ENCODE data around the gene TAOK1. TPM values are rescaled to one million over a fixed set of nuclear protein-coding genes. Genes with fewer than 3 reads are reported as not detected.
A peak's percentile ranks its signal among the peaks of the same experiment; 100 is the strongest.

Gene TAOK1
- total RNA-seq, 2 donors from 2014 or later = 64.0 to 81.6 TPM

DNA sequence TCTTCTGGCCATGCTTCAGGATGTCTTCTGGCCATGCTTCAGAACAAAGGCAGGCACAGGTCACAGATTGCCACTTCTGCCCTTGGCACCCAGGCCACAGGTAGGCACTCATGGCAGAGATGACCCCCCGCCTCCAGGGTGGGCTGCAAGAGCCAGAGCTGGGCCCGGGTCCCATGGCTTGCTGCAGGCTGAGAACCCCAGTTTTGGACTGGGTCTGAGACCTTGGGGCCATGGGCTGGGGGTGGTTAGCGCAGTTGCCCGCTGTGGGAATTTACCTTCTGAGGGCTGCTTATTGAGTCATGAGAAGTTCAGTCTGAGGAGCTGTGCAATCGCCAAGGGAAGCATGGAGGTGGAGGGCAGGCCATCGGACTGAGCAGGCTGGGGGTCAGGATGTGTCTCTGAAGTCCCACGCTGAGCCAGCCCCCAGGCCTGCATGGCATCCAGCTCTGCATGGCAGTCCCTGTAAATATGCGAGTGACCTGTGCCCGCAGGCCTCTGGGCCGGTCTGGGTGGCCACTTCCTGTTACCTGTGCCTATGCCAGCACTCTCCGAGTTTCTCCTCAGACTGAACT is 204.4 kb downstream of the TAOK1 start:
- DNase-seq (ENCODE audit: low spot score) = no peak
- Mint-ChIP-seq H3K27me3 (peaks cover 0 to 2% of the 10 kb centered on the region in 2 donors), H3K4me1 (ENCODE audit: low read depth in 2 of 2) (peaks cover 12 to 17% of the 10 kb centered on the region in 2 donors), H3K9me3 (no peaks in the 10 kb centered on the region), H3K27ac (no peak overlapping the region), H3K4me3 (peak overlapping the region; percentile 51), H3K36me3 (no peaks in the 10 kb centered on the region)
- ATAC-seq = no peak

DNA sequence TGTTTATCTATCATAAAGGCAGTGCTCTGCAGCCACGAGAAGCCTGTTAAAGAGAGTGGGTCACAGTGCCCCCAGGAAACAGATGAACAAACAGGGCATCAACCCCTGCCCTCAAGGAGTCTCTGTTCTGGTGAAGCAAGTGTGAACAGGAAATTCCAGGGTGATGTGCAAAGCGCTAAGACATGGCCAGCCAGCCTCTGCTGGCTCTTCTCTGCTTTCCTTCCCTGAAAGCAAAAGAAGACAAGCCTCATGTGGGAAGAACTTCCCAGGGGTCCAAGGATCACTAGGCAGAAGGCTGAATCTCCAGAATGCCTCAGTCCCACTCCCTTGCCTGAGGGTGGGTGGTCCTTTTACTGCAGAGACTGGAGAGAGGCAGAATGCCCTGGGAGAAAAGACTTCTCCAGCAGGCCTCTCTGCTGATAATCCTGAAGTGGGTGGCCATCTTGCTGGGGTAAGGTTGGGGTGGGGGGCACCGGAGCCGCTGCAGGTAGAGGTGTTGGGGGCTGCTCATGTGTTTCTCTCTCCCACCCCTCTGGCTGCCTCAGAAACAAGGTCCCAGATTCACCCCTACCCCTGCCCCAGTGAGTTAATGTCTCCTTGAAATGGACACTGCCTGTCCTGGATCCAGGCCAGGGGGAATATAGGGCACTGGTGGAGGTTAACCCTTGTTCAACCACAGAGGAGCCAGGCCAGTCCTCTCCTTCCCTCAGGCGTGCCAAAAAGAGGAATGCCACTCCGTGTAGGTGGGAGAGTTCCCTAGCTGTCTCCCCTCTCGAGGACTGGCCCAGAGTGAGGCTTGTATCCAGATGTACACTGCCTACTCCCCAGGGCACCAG is 205.2 kb downstream of the TAOK1 start:
- Mint-ChIP-seq H3K4me1 (ENCODE audit: low read depth in 2 of 2) (peaks cover 5 to 12% of the 10 kb centered on the region in 2 donors), H3K36me3 (no peaks in the 10 kb centered on the region), H3K27me3 (peaks cover 0 to 2% of the 10 kb centered on the region in 2 donors), H3K4me3 (peak overlapping the region; percentile 51), H3K9me3 (no peaks in the 10 kb centered on the region), H3K27ac (no peak overlapping the region)
- DNase-seq (ENCODE audit: low spot score) = no peak
- ATAC-seq = no peak

DNA sequence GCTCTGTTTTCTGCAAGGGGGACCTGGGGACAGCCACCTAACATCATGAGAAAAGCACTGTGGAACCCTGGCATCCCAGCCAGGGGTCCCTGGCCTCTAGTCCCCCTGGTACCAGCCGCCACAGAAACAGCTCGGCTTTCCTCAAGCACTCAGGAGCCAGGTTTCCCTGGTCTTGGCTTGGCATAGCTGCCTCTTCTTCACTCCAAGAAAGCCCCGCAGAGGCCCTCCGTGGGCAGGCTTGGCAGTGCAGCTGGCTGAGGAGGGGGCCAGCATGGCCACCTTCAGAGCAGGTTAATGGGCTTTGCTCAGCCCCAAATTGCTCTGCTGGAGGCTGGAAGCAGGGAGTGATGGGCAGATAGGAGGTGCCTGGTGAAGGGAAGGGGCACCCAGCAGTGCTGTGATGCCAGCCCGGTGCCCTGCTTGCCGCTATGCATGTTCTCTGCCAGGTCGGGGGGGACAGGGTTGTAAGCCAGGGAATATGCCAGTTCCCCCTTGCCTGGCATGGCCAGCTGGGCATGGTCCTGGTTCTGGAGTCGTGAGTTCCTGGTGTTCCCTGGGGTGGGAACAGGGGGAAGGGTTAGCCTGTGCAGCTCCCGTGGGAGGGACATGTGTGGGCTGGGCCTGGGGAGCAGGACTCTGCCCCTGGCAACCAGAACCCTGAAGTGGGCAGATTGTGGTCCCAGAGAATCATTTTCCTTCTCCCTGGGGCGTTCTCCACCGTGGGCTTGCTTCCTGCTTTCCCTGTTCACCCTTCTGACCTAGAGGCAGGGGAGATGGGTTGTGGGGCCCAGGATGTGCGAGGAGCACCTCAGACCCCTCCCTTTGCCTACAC is 206.0 kb downstream of the TAOK1 start:
- Mint-ChIP-seq H3K4me1 (ENCODE audit: low read depth in 2 of 2) (peaks cover 0 to 11% of the 10 kb centered on the region in 2 donors), H3K4me3 (no peak overlapping the region), H3K27me3 (peaks cover 0 to 2% of the 10 kb centered on the region in 2 donors), H3K9me3 (no peaks in the 10 kb centered on the region), H3K27ac (no peak overlapping the region), H3K36me3 (no peaks in the 10 kb centered on the region)
- no peak for ATAC-seq
- DNase-seq (ENCODE audit: low spot score) = no peak

DNA sequence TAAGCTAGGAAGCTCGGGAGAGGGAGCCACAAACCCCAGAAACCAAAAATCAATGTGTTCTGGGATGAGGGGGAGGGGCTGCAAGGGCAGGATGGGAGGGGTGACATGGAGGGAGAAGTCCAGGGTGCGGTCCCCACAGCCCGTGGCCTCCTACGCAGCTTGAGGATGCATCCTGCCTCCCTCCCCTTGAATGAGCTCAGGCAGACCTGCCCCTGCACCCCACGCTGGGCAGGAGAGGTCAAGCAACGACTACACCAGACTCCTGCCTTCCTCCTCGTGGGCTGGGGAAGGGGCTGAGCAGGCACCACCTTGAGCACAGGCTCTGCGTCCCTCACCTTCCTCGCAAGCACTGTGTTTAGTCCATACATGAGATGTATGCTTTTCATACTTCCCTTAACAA is 206.6 kb downstream of the TAOK1 start:
- no peak overlapping the region for H3K4me3 Mint-ChIP-seq
- H3K9me3 Mint-ChIP-seq = no peaks in the 10 kb centered on the region
- H3K4me1 Mint-ChIP-seq (ENCODE audit: low read depth in 2 of 2) = peaks cover 0 to 4% of the 10 kb centered on the region in 2 donors
- no peaks in the 10 kb centered on the region for H3K36me3 Mint-ChIP-seq
- H3K27ac Mint-ChIP-seq = no peak overlapping the region
- ATAC-seq (no peak), DNase-seq (ENCODE audit: low spot score) (no peak)
- peaks cover 0 to 2% of the 10 kb centered on the region in 2 donors for H3K27me3 Mint-ChIP-seq

DNA sequence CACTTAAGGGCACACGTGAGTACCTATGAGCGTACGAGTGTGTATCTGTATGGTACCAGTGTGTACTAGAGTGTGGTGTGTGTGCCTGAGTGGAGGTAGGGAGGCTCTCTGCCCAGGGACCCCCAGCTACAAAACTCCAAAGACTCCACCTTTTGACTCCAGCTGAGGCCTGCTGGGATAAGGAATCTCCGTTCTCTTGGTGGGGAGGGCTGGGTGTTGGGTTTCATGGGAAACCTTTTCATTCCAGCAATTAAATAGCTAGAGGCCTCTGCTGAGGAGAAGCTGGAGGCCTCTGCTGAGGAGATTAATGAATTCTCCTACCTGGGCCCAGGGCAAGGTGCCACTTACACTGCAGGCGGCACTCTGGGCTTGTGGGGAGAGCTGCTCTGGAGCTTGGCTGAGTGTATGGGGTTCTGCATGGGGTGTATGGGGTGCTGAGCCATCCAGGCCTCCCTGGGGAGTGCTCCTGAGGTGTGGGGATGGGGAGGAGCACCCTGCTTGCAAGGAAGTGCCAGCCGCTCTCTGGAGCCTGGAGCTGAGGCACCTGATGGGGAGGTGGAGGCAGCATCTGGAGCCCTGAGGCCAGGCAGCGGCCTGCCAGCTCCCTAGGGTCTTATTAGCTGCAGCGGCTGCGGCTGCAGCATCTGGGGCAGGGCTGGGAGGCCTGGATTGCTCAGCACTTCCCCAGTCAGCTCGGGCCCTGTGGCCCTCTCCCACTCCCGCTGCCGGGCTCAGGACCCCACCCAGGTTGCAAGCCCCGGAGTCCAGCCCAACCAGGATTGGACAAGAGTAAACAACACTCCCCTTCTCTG is 207.4 kb downstream of the TAOK1 start:
- Mint-ChIP-seq H3K27ac (no peak overlapping the region), H3K9me3 (no peaks in the 10 kb centered on the region), H3K27me3 (peaks cover 0 to 2% of the 10 kb centered on the region in 2 donors), H3K36me3 (no peaks in the 10 kb centered on the region), H3K4me1 (ENCODE audit: low read depth in 2 of 2) (no peaks in the 10 kb centered on the region), H3K4me3 (no peak overlapping the region)
- no peak for ATAC-seq
- no peak for DNase-seq (ENCODE audit: low spot score)

Other genes starting within 250 kb of the TAOK1 start
- 10 to 100 TPM; 56.7 to 60.9 TPM for gene MYO18A, start 210.0 kb upstream of the TAOK1 start, total RNA-seq
- not detected for gene CRYBA1, start 143.5 kb upstream of the TAOK1 start, total RNA-seq
- 10 to 100 TPM; 74.2 to 97.0 TPM for gene NUFIP2, start 96.2 kb upstream of the TAOK1 start, total RNA-seq
- gene ABHD15, start 176.7 kb downstream of the TAOK1 start, total RNA-seq = 10 to 100 TPM; 12.6 to 20.3 TPM
- 10 to 100 TPM; 61.6 to 95.5 TPM for gene TP53I13, start 178.3 kb downstream of the TAOK1 start, total RNA-seq
- 100 to 1,000 TPM in 1 of 2 donors, 10 to 100 TPM in 1; 40.8 to 111 TPM for gene GIT1, start 199.3 kb downstream of the TAOK1 start, total RNA-seq
- gene ANKRD13B, start 202.8 kb downstream of the TAOK1 start, total RNA-seq = 10 to 100 TPM in 1 of 2 donors, 1 to 10 TPM in 1; 4.4 to 32.5 TPM
- 10 to 100 TPM in 1 of 2 donors, 1 to 10 TPM in 1; 2.1 to 10.2 TPM for gene CORO6, start 232.5 kb downstream of the TAOK1 start, total RNA-seq